HEK293T (cell line): ENCODE measurements around the gene SSRP1.

Source experiments
- CTCF ChIA-PET: fragments of 350-600 bp; formaldehyde crosslinking; extraction: SDS; loops from one replicate; lab custom pipeline; 2021; ENCODE audit warnings: antibody characterized with exemption, inconsistent platforms; lab: Yijun Ruan, JAX
- POLR2A ChIA-PET: fragments of 350-600 bp; formaldehyde crosslinking; extraction: SDS; loops from one replicate; lab custom pipeline; 2020; ENCODE audit warnings: antibody characterized with exemption, inconsistent platforms; lab: Yijun Ruan, JAX
- DNase-seq: peaks from one replicate; pipeline ENCODE4 v3.0.0; 2012; ENCODE audit warnings: mixed read lengths; ENCODE audit errors: extremely low spot score
- ARNT ChIP-seq: fragments of 450-650 bp; IDR thresholded peaks from 2 replicates; pipeline ENCODE4 v1.6.1; 2017; ENCODE audit warnings: mild to moderate bottlenecking
- BHLHE40 ChIP-seq: fragments of 450-650 bp; IDR thresholded peaks from 2 replicates; pipeline ENCODE4 v1.6.1; 2016; ENCODE audit warnings: mild to moderate bottlenecking, moderate library complexity, borderline replicate concordance
- CTBP1 ChIP-seq: fragments of 450-650 bp; IDR thresholded peaks from 2 replicates; pipeline ENCODE4 v1.6.1; 2016; ENCODE audit warnings: borderline replicate concordance
- ELF4 ChIP-seq: fragments of 450-650 bp; IDR thresholded peaks from 2 replicates; pipeline ENCODE4 v1.6.1; 2017; ENCODE audit warnings: antibody characterized with exemption
- FOXA1 ChIP-seq: fragments of 450-650 bp; IDR thresholded peaks from 2 replicates; pipeline ENCODE4 v1.6.1; 2016; ENCODE audit warnings: mild to moderate bottlenecking
- FOXK2 ChIP-seq: fragments of 450-650 bp; IDR thresholded peaks from 2 replicates; pipeline ENCODE4 v1.6.1; 2016; ENCODE audit warnings: mild to moderate bottlenecking
- FOXM1 ChIP-seq: fragments of 450-650 bp; IDR thresholded peaks from 2 replicates; pipeline ENCODE4 v1.6.1; 2017; ENCODE audit warnings: mild to moderate bottlenecking, borderline replicate concordance
- HDGF ChIP-seq: fragments of 450-650 bp; IDR thresholded peaks from 2 replicates; pipeline ENCODE4 v1.6.1; 2017; ENCODE audit warnings: antibody characterized with exemption, borderline replicate concordance
- L3MBTL2 ChIP-seq: fragments of 450-650 bp; conservative IDR thresholded peaks from 2 replicates; pipeline ENCODE4 v1.6.1; 2016; ENCODE audit warnings: mild to moderate bottlenecking
- LEF1 ChIP-seq: fragments of 450-650 bp; IDR thresholded peaks from 2 replicates; pipeline ENCODE4 v1.6.1; 2017; ENCODE audit warnings: mild to moderate bottlenecking, borderline replicate concordance
- NFRKB ChIP-seq: fragments of 450-650 bp; IDR thresholded peaks from 2 replicates; pipeline ENCODE4 v1.6.1; 2016; ENCODE audit warnings: mild to moderate bottlenecking, moderate library complexity
- SP1 ChIP-seq: fragments of 450-650 bp; IDR thresholded peaks from 2 replicates; pipeline ENCODE4 v1.6.1; 2017
- SUZ12 ChIP-seq: fragments of 450-650 bp; IDR thresholded peaks from 2 replicates; pipeline ENCODE4 v1.6.1; 2016; ENCODE audit warnings: mild to moderate bottlenecking
- TARDBP ChIP-seq: fragments of 450-650 bp; IDR thresholded peaks from 2 replicates; pipeline ENCODE4 v1.6.1; 2016
- ZNF384 ChIP-seq: fragments of 450-650 bp; IDR thresholded peaks from 2 replicates; pipeline ENCODE4 v1.6.1; 2016
- TF ChIP-seq, protein P1 (sequence below): fragments of 450-650 bp; IDR thresholded peaks from 2 replicates; pipeline ENCODE4 v1.6.1; 2016

Gene SSRP1

DNA sequence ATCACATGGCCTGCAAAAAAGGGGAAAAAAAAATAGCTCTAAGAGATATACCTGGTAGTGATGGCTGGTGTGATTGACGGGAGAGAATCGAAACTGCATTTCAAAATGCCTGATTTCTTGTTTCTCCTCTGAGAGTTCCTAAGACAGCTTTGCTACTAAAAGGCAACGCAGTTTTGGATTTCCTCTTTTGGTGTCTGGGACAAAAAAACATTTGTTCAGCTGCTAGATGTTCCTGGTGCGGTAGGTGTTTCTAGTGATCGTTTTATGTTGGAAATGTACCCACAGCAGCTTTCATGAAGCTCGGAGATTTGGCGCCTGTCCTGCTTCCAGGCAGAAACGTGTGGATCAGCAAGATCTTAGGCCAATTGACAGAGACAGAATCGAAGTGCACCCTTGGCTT, 20.6 kb upstream of the SSRP1 start:
- POLR2A ChIA-PET: no interaction called here
- DNase-seq: no peak
- no peak for TF ChIP-seq L3MBTL2
- no peak for TF ChIP-seq FOXM1
- no peak for TF ChIP-seq NFRKB
- CTCF ChIA-PET: interaction anchor here (0.7 kb wide), 1 partner anchor 464 kb away, joined by 4 read pairs; no protein-coding TSS in a partner anchor

DNA sequence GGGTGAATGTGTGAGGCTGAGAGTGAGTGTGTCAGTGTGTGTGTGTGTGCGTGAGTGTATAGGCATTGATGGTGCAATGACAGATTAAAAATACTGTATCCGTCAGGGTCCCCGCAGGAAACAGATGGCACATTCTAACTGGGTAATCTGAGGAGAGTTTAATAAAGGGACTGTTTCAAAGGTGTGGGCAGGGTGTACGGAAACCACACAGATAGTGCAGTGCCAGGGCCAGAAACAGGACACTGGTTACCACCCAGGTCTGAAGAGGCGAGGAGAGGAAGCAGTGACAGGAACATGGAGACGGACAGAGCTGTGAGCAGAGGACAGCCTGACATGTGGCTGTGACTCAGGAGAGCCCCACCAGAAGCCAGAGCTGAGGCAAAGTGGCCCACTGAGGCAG, 19.0 kb upstream of the SSRP1 start:
- CTCF ChIA-PET: no interaction called here
- DNase-seq: no peak
- TF ChIP-seq FOXM1 (no peak), FOXK2 (no peak), TARDBP (no peak), LEF1 (no peak), FOXA1 (no peak)
- POLR2A ChIA-PET: no interaction called here

DNA sequence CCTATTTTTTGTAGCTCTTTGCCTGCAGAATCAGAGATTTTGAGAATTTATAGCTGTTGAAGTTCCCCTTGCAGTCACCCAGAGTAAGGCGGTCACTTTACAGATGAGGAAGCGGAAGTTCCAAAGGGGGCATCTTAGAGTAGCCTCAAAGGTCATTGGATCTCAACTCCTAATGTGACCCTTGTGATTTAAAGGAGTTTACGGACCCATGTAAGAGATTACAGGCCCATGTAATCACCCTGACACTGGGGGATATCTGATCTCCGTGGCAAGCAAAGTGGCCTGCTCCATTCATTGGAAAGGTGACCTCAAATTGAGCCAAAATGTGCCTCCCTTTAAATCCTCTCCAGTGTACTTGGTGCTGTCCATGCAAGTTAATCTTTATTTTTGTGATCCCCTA, 18.2 kb upstream of the SSRP1 start:
- CTCF ChIA-PET: interaction anchor here (0.6 to 1.2 kb wide), 2 partner anchors 14 to 39 kb away, joined by 3 to 4 read pairs; no protein-coding TSS in a partner anchor

DNA sequence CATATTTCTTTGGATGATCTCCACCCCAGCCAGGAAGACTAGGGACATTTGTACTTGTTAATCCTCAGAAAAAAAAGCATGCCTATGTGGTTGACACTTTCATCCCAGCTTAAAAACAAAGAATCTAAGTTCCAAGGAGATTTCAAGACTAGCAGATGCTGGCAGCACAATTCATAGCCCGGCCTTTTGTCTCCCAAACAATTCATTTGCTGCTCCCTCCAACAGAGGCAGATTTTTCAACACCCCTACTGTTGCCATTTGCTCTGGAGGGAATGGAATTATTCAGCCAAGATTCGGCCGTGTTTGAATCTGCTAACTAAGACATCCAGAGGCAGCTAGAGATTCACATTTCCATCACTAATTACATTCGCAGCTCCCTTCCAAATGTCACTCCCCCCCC, 17.8 kb upstream of the SSRP1 start:
- DNase-seq: no peak
- POLR2A ChIA-PET: interaction anchor here (1.1 kb wide), 1 partner anchor 18 kb away, joined by 3 read pairs; the partner anchor contains the start of gene SSRP1
- TF ChIP-seq FOXA1: no peak
- no peak for TF ChIP-seq FOXK2
- TF ChIP-seq FOXM1: no peak
- TF ChIP-seq L3MBTL2: no peak
- TF ChIP-seq ARNT: no peak
- no peak for TF ChIP-seq CTBP1
- no peak for TF ChIP-seq TARDBP
- TF ChIP-seq LEF1: no peak
- no peak for TF ChIP-seq ELF4
- no peak for TF ChIP-seq NFRKB
- no peak for TF ChIP-seq SP1
- TF ChIP-seq, protein P1, sequence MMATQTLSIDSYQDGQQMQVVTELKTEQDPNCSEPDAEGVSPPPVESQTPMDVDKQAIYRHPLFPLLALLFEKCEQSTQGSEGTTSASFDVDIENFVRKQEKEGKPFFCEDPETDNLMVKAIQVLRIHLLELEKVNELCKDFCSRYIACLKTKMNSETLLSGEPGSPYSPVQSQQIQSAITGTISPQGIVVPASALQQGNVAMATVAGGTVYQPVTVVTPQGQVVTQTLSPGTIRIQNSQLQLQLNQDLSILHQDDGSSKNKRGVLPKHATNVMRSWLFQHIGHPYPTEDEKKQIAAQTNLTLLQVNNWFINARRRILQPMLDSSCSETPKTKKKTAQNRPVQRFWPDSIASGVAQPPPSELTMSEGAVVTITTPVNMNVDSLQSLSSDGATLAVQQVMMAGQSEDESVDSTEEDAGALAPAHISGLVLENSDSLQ: no peak
- TF ChIP-seq HDGF: no peak
- TF ChIP-seq SUZ12: no peak
- no peak for TF ChIP-seq ZNF384
- TF ChIP-seq BHLHE40: no peak
- CTCF ChIA-PET: interaction anchor here (0.6 to 1.2 kb wide), 2 partner anchors 13 to 39 kb away, joined by 3 to 4 read pairs; no protein-coding TSS in a partner anchor

More for the DNA sequence above, 18.2 kb upstream of the SSRP1 start:
- POLR2A ChIA-PET: interaction anchor here (1.1 kb wide), 1 partner anchor 18 kb away, joined by 3 read pairs; the partner anchor contains the start of gene SSRP1
- no peak for TF ChIP-seq SUZ12
- TF ChIP-seq FOXM1: no peak
- no peak for TF ChIP-seq ELF4
- TF ChIP-seq LEF1: no peak
- TF ChIP-seq FOXK2: no peak
- TF ChIP-seq ARNT: no peak
- TF ChIP-seq NFRKB: no peak
- TF ChIP-seq CTBP1: no peak
- TF ChIP-seq, protein P1: no peak
- no peak for TF ChIP-seq BHLHE40
- TF ChIP-seq TARDBP: no peak
- no peak for TF ChIP-seq L3MBTL2
- no peak for TF ChIP-seq ZNF384
- no peak for TF ChIP-seq FOXA1
- TF ChIP-seq SP1: no peak
- no peak for TF ChIP-seq HDGF
- DNase-seq: no peak

DNA sequence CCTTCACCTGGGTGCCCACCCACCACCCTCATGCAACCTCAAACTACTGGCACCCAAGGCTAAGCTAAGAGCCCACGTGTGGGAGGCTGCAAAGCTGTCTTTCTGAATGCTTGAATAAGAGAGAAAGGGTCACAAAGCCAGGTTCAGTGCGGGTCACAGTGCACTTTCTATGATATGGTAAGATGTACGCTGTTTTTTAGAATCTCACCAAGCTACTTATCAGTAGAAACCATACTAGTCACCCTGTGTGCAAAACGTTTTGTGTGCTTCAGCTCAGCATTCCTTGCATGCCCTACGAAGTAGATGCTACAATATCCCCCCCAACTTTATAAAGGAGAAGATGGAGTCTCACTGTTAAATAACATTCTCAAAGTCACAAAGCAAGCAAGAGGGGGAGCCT, 17.3 kb upstream of the SSRP1 start:
- POLR2A ChIA-PET: interaction anchor here (1.1 kb wide), 1 partner anchor 18 kb away, joined by 3 read pairs; the partner anchor contains the start of gene SSRP1
- TF ChIP-seq ELF4 (no peak), L3MBTL2 (no peak), FOXK2 (no peak), TARDBP (no peak), SP1 (no peak), FOXM1 (no peak), FOXA1 (no peak), ARNT (no peak), SUZ12 (no peak), NFRKB (no peak), CTBP1 (no peak), BHLHE40 (no peak), ZNF384 (no peak), LEF1 (no peak), HDGF (no peak)
- TF ChIP-seq, protein P1: no peak
- DNase-seq: no peak

More for the DNA sequence above, 17.3 kb upstream of the SSRP1 start:
- CTCF ChIA-PET: interaction anchor here (1.2 kb wide), 1 partner anchor 13 kb away, joined by 3 read pairs; no protein-coding TSS in a partner anchor
